ENCODE data around the gene RAB36.

- TF ChIP-seq, protein P1, sequence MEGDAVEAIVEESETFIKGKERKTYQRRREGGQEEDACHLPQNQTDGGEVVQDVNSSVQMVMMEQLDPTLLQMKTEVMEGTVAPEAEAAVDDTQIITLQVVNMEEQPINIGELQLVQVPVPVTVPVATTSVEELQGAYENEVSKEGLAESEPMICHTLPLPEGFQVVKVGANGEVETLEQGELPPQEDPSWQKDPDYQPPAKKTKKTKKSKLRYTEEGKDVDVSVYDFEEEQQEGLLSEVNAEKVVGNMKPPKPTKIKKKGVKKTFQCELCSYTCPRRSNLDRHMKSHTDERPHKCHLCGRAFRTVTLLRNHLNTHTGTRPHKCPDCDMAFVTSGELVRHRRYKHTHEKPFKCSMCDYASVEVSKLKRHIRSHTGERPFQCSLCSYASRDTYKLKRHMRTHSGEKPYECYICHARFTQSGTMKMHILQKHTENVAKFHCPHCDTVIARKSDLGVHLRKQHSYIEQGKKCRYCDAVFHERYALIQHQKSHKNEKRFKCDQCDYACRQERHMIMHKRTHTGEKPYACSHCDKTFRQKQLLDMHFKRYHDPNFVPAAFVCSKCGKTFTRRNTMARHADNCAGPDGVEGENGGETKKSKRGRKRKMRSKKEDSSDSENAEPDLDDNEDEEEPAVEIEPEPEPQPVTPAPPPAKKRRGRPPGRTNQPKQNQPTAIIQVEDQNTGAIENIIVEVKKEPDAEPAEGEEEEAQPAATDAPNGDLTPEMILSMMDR (IDR thresholded peaks at IDR 0.05) = no peak
- TF ChIP-seq POLR2A (IDR thresholded peaks at IDR 0.05) = no peak
These were observed 68.5 kb downstream of the RAB36 start for GRCh38 chr22:23213581-23214334.
